Kidney (tissue), 14 donors: ENCODE measurements around the gene VWA5B1. TPM values are rescaled to one million over a fixed set of nuclear protein-coding genes. Genes with fewer than 3 reads are reported as not detected.
"Not testable (repeated sequence)": the region's sequence is repeated elsewhere in the genome, so short reads cannot be mapped to it uniquely, and the experiment has no call there.

Experiments used
- DNase-seq, 5 donors: peaks; one replicate each; pipeline ENCODE4 v3.0.0-alpha.2; 2013 to 2020
- FAIRE-seq: peaks from 2 replicates; lab custom pipeline; 2012; peaks lifted over from hg19 to GRCh38; lab: Jason Lieb, UNC
- H3K27ac ChIP-seq, 2 donors: one replicate each; pipeline ENCODE4 v1.7.0; 2013; ENCODE audit warnings: low read depth in 2 of 2, low read length in 2 of 2, inconsistent platforms in 1 of 2
- H3K27me3 ChIP-seq: one replicate; pipeline ENCODE4 v1.7.1; 2013; ENCODE audit warnings: low read length, inconsistent platforms; ENCODE audit not compliant: control insufficient read depth, insufficient read depth
- H3K36me3 ChIP-seq, 3 donors: one replicate each; pipeline versions ENCODE4 v1.7.0 to v1.7.1; 2013; ENCODE audit warnings: low read length in 3 of 3, control low read depth in 1 of 3, inconsistent platforms in 1 of 3; ENCODE audit not compliant: insufficient read depth in 3 of 3, control insufficient read depth in 2 of 3
- H3K4me1 ChIP-seq, 3 donors: one replicate each; pipeline versions ENCODE4 v1.7.0 to v1.7.1; 2013; ENCODE audit warnings: low read length in 3 of 3, inconsistent platforms in 1 of 3, low read depth in 1 of 3; ENCODE audit not compliant: control insufficient read depth in 2 of 3, insufficient read depth in 2 of 3
- H3K4me3 ChIP-seq, 3 donors: one replicate each; pipeline versions ENCODE4 v1.7.0 to v1.8.1; 2013; ENCODE audit warnings: low read length in 3 of 3, control low read depth in 1 of 3, inconsistent platforms in 1 of 3
- H3K9ac ChIP-seq, 3 donors: one replicate each; pipeline versions ENCODE4 v1.7.0 to v1.7.1; 2013; ENCODE audit warnings: low read length in 3 of 3, control low read depth in 1 of 3, inconsistent platforms in 1 of 3
- H3K9me3 ChIP-seq, 3 donors: one replicate each; pipeline versions ENCODE4 v1.7.0 to v1.7.1; 2013; ENCODE audit warnings: low read length in 3 of 3, control low read depth in 1 of 3, inconsistent platforms in 1 of 3; ENCODE audit not compliant: control insufficient read depth in 2 of 3, insufficient read depth in 1 of 3
- intact Hi-C: fragments of 100-400 bp; cut with DNase I; formaldehyde crosslinking; loops from one replicate; pipeline ENCODE4 v1.11.1; 2022
- polyA plus RNA-seq: library from polyadenylated mRNA; stranded (reverse); fragments of 350-450 nt; fragmentation: Illumina TruSeq; extraction: RNeasy Lipid Tissue Mini Kit (QIAGEN cat#74804); gene quantifications from one replicate; pipeline ENCODE4 v1.2.3, GENCODE V29; 2014; ENCODE audit warnings: low read depth, low replicate concordance; ENCODE audit not compliant: insufficient read depth
- total RNA-seq: library from RNA; stranded (reverse); fragmentation: NEBNext Ultra II Directional; extraction: Animal tissue kit (Norgen Biotek cat#: 25700); gene quantifications from one replicate; pipeline ENCODE4 v1.2.1, GENCODE V29; 2021
- TF ChIP-seq, protein P1 (sequence below): IDR thresholded peaks from 3 replicates; pipeline ENCODE4 v1.5.1; 2012; ENCODE audit warnings: mild to moderate bottlenecking, moderate library complexity, borderline replicate concordance; ENCODE audit not compliant: insufficient read depth; ENCODE audit errors: extremely low read depth
- donor health status: control.
- donor health status: control.
- donor health status: control.
- donor health status: control.
- donor health status: control.
- donor health status: DM: yes; HTN: yes; CAD: no.
- donor health status: Normal renal cell carcinoma (clear cell type).

Gene VWA5B1
- total and polyA plus RNA-seq, 2 donors from 2014 or later: 0.69 to 1.4 TPM

GRCh38 chr1:20285510-20285909, 5.2 kb upstream of the VWA5B1 start:
- FAIRE-seq (no peak), DNase-seq (no peak)
- Histone ChIP-seq H3K9ac (no peak overlapping the region), H3K27me3 (no peaks in the 10 kb centered on the region), H3K27ac (no peak overlapping the region), H3K4me3 (no peak overlapping the region), H3K36me3 (no peaks in the 10 kb centered on the region), H3K9me3 (no peaks in the 10 kb centered on the region), H3K4me1 (no peaks in the 10 kb centered on the region)
- TF ChIP-seq, protein P1, sequence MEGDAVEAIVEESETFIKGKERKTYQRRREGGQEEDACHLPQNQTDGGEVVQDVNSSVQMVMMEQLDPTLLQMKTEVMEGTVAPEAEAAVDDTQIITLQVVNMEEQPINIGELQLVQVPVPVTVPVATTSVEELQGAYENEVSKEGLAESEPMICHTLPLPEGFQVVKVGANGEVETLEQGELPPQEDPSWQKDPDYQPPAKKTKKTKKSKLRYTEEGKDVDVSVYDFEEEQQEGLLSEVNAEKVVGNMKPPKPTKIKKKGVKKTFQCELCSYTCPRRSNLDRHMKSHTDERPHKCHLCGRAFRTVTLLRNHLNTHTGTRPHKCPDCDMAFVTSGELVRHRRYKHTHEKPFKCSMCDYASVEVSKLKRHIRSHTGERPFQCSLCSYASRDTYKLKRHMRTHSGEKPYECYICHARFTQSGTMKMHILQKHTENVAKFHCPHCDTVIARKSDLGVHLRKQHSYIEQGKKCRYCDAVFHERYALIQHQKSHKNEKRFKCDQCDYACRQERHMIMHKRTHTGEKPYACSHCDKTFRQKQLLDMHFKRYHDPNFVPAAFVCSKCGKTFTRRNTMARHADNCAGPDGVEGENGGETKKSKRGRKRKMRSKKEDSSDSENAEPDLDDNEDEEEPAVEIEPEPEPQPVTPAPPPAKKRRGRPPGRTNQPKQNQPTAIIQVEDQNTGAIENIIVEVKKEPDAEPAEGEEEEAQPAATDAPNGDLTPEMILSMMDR: no peak
- intact Hi-C loops: no loop called here

DNA sequence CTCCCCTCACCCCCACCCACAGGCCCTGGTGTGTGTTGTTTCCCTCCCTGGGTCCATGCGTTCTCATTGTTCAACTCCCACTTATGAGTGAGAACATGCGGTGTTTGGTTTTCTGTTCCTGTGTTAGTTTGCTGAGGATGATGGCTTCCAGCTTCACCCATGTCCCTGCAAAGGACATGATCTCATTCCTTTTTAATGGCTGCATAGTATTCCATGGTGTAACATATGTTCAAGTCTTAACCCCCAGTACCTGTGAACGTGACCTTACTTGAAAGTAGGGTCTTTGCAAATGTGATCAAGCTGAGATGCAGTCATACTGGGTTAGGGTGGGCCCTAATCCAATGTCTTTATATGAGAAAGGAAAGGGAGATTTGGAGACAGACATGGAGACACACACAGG, 3.0 kb upstream of the VWA5B1 start:
- H3K27ac ChIP-seq, H3K27me3 ChIP-seq, H3K36me3 ChIP-seq, H3K9me3 ChIP-seq, H3K4me1 ChIP-seq, FAIRE-seq, DNase-seq, intact Hi-C loops, H3K9ac ChIP-seq, H3K4me3 ChIP-seq: not testable (repeated sequence)

- no peaks in the 10 kb centered on the region for H3K9me3 ChIP-seq
- H3K36me3 ChIP-seq: no peaks in the 10 kb centered on the region
- H3K4me3 ChIP-seq: no peak overlapping the region
- TF ChIP-seq, protein P1: no peak
- intact Hi-C loops: no loop called here
- no peak overlapping the region for H3K27ac ChIP-seq
- DNase-seq (peak in 3 of 5 donors; percentile 17 to 23 (median 21)), FAIRE-seq (no peak)
- no peaks in the 10 kb centered on the region for H3K27me3 ChIP-seq
- H3K4me1 ChIP-seq: no peaks in the 10 kb centered on the region
- no peak overlapping the region for H3K9ac ChIP-seq
Measured at GRCh38 chr1:20291645-20292084, 990 bp downstream of the VWA5B1 start.

DNA sequence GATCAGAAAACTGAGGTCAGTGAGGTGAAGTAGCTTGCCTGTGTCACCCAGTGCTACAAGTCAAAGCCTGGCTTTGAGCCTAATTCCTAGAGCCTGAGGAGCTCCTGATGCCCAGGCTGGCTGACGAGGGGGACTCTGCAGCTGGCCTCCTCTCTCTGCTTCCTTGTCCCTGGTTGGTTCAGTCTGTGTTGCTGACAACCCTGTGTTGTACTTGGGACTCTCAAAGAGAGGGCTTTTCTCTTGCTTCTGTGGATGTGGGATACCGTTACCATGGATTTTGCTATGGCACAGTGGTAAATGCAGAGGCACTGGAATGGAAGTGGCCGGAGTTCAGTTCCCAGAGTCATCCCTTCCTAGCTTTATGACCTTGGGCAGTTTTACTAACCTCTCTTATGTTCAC, 8.0 kb downstream of the VWA5B1 start:
- FAIRE-seq: no peak
- Histone ChIP-seq H3K9me3 (no peaks in the 10 kb centered on the region), H3K4me3 (no peak overlapping the region), H3K4me1 (no peaks in the 10 kb centered on the region), H3K9ac (no peak overlapping the region), H3K27ac (no peak overlapping the region), H3K27me3 (no peaks in the 10 kb centered on the region), H3K36me3 (no peaks in the 10 kb centered on the region)
- TF ChIP-seq, protein P1: no peak
- DNase-seq: no peak
- intact Hi-C loops: no loop called here
